Measurements from ENCODE around the gene TMEM205. TPM values are rescaled to one million over a fixed set of nuclear protein-coding genes. Genes with fewer than 3 reads are reported as not detected.

Gene TMEM205
- total and polyA plus RNA-seq, 2 experiments from 2014 or later, result 84.6 to 152 TPM

DNA sequence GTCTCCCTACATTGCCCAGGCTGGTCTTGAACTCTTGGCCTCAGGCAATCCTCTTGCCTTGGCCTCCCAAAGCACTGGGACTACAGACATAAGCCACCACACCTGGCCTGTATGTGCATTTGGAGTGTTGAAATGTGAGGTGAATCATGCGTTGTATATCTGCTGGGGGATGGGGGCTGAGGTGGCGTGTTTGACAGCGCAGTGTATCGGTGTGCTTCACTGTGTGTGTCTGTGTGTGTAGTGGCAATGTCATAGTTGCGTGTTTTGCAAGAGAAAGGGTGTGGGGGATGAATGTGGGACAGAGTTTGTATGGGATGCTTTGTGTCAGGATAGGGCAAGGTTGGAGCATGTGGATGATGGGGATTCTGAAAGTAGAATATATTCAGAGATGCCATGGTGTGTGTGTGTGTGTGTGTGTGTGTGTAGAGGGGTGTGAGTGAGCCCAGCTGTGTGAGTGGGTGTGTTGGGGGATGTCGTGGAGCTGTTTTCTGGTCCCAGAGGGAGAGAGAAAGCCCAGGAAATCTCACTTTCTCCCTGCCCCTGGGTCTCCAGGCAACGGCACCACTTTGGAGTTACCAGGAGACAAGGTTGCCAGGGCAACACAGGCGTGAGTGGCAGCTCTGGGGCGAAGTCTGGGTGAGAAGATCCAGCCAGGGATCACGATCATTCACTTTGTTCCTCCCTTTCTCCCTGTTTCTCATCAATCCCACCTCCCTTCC is 27.3 kb upstream of the TMEM205 start:
- 20 to 23% methylated on average over 10 of the region's 10 CpGs for WGBS, 2 experiments (ENCODE audit: low coverage in 1 of 2, low lambda C conversion rate in 2 of 2, missing lambda C conversion rate in 2 of 2)
- Histone ChIP-seq H3F3A (ENCODE audit: insufficient read depth) (peaks cover 15% of the 10 kb centered on the region), H3K4me1 (ENCODE audit: insufficient read depth) (peaks cover 23% of the 10 kb centered on the region), H3K4me3 (no peak overlapping the region; the same call in 1 of the 2 replicates), H3K27me3 (replicated peaks; ENCODE audit: insufficient read depth) (no peaks in the 10 kb centered on the region), H2AFZ (peak overlapping the region; percentile 82; the same call in 1 of the 2 replicates), H4K20me1 (ENCODE audit: insufficient read depth) (no peaks in the 10 kb centered on the region), H3K9me2 (ENCODE audit: insufficient read depth) (no peaks in the 10 kb centered on the region), H3K4me2 (ENCODE audit: unreplicated experiment) (no peak overlapping the region), H3K36me3 (ENCODE audit: low read depth) (no peaks in the 10 kb centered on the region), H3K9me3 (ENCODE audit: low read depth) (no peaks in the 10 kb centered on the region), H3K27ac (no peak overlapping the region), H3K79me2 (ENCODE audit: insufficient read depth) (no peaks in the 10 kb centered on the region), H3K9ac (no peak overlapping the region)
- TF ChIP-seq EZH2 (IDR thresholded peaks at IDR 0.05; ENCODE audit: insufficient read depth, poor library complexity, severe bottlenecking) (no peak), EZH2phosphoT487 (IDR thresholded peaks at IDR 0.05; ENCODE audit: insufficient read depth, low read depth) (no peak)
- peak; percentile 42 for DNase-seq
- in situ Hi-C loops (cut with MboI), result no loop called here

DNA sequence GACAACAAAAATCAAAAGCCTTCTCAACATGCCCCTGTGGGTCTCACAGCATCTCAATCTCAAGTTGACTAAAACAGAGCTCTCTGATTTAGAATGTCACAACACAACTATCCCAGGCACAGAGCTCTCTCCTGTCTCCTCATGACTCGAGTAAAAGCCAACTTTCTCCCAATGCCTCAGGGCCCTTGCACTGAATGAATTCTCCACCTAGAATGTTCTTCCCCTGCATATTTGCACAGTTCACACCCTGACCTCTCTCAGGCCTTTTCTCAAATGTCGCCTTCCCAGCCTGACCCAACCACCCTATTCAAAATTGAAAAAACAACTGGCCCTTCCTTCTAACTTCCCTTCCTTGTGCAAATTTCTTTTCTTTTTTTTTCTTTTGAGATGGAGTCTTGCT is 24.7 kb upstream of the TMEM205 start:
- no peak for DNase-seq
- in situ Hi-C loops (cut with MboI), result no loop called here
- no peaks in the 10 kb centered on the region for H4K20me1 ChIP-seq (ENCODE audit: insufficient read depth)
- H3K4me3 ChIP-seq, result no peak overlapping the region
- H3K4me2 ChIP-seq (ENCODE audit: unreplicated experiment), result no peak overlapping the region
- no peak overlapping the region for H2AFZ ChIP-seq
- no peaks in the 10 kb centered on the region for H3K79me2 ChIP-seq (ENCODE audit: insufficient read depth)
- 93 to 100% methylated on average over 2 of the region's 2 CpGs for WGBS, 2 experiments (ENCODE audit: low coverage in 1 of 2, low lambda C conversion rate in 2 of 2, missing lambda C conversion rate in 2 of 2)
- no peaks in the 10 kb centered on the region for H3K9me2 ChIP-seq (ENCODE audit: insufficient read depth)
- H3K36me3 ChIP-seq (ENCODE audit: low read depth), result no peaks in the 10 kb centered on the region
- H3K27me3 ChIP-seq (replicated peaks; ENCODE audit: insufficient read depth), result no peaks in the 10 kb centered on the region
- TF ChIP-seq EZH2 (IDR thresholded peaks at IDR 0.05; ENCODE audit: insufficient read depth, poor library complexity, severe bottlenecking), result no peak
- no peak for TF ChIP-seq EZH2phosphoT487 (IDR thresholded peaks at IDR 0.05; ENCODE audit: insufficient read depth, low read depth)
- H3K9ac ChIP-seq, result no peak overlapping the region
- no peaks in the 10 kb centered on the region for H3F3A ChIP-seq (ENCODE audit: insufficient read depth)
- peaks cover 4% of the 10 kb centered on the region; the same call in 1 of the 2 replicates for H3K4me1 ChIP-seq (ENCODE audit: insufficient read depth)
- no peak overlapping the region for H3K27ac ChIP-seq
- no peaks in the 10 kb centered on the region for H3K9me3 ChIP-seq (ENCODE audit: low read depth)

GRCh38 chr19:11367528-11367927 is 21.5 kb upstream of the TMEM205 start:
- Histone ChIP-seq H3K36me3 (ENCODE audit: low read depth) (no peaks in the 10 kb centered on the region), H3F3A (ENCODE audit: insufficient read depth) (no peaks in the 10 kb centered on the region), H3K4me2 (ENCODE audit: unreplicated experiment) (no peak overlapping the region), H3K27ac (no peak overlapping the region), H3K27me3 (replicated peaks; ENCODE audit: insufficient read depth) (no peaks in the 10 kb centered on the region), H3K4me3 (no peak overlapping the region), H3K9me3 (ENCODE audit: low read depth) (no peaks in the 10 kb centered on the region), H2AFZ (no peak overlapping the region), H3K79me2 (ENCODE audit: insufficient read depth) (no peaks in the 10 kb centered on the region), H3K9ac (no peak overlapping the region), H4K20me1 (ENCODE audit: insufficient read depth) (no peaks in the 10 kb centered on the region), H3K9me2 (ENCODE audit: insufficient read depth) (no peaks in the 10 kb centered on the region), H3K4me1 (ENCODE audit: insufficient read depth) (no peaks in the 10 kb centered on the region)
- no peak for TF ChIP-seq EZH2 (IDR thresholded peaks at IDR 0.05; ENCODE audit: insufficient read depth, poor library complexity, severe bottlenecking)
- no peak for TF ChIP-seq EZH2phosphoT487 (IDR thresholded peaks at IDR 0.05; ENCODE audit: insufficient read depth, low read depth)
- DNase-seq, result no peak
- in situ Hi-C loops (cut with MboI), result no loop called here
- WGBS, 2 experiments (ENCODE audit: low coverage in 1 of 2, low lambda C conversion rate in 2 of 2, missing lambda C conversion rate in 2 of 2), result 48 to 58% methylated on average over 2 of the region's 2 CpGs

GRCh38 chr19:11365557-11366117 is 19.6 kb upstream of the TMEM205 start:
- Histone ChIP-seq H3K9me2 (ENCODE audit: insufficient read depth) (no peaks in the 10 kb centered on the region), H3K4me2 (ENCODE audit: unreplicated experiment) (no peak overlapping the region), H2AFZ (no peak overlapping the region), H3K36me3 (ENCODE audit: low read depth) (no peaks in the 10 kb centered on the region), H3K9ac (no peak overlapping the region), H3K79me2 (ENCODE audit: insufficient read depth) (no peaks in the 10 kb centered on the region), H3F3A (ENCODE audit: insufficient read depth) (no peaks in the 10 kb centered on the region), H3K9me3 (ENCODE audit: low read depth) (no peaks in the 10 kb centered on the region), H3K27ac (no peak overlapping the region), H3K27me3 (replicated peaks; ENCODE audit: insufficient read depth) (no peaks in the 10 kb centered on the region), H3K4me3 (no peak overlapping the region), H4K20me1 (ENCODE audit: insufficient read depth) (no peaks in the 10 kb centered on the region), H3K4me1 (ENCODE audit: insufficient read depth) (no peaks in the 10 kb centered on the region)
- in situ Hi-C loops (cut with MboI), result no loop called here
- TF ChIP-seq EZH2phosphoT487 (IDR thresholded peaks at IDR 0.05; ENCODE audit: insufficient read depth, low read depth) (no peak), EZH2 (IDR thresholded peaks at IDR 0.05; ENCODE audit: insufficient read depth, poor library complexity, severe bottlenecking) (no peak)
- DNase-seq, result no peak
- 56 to 58% methylated on average over 7 of the region's 7 CpGs for WGBS, 2 experiments (ENCODE audit: low coverage in 1 of 2, low lambda C conversion rate in 2 of 2, missing lambda C conversion rate in 2 of 2)
